Bronchial epithelial cell (primary cell): Measurements from ENCODE around the gene RENBP. TPM values are rescaled to one million over a fixed set of nuclear protein-coding genes. Genes with fewer than 3 reads are reported as not detected.

Experiments used
- DNase-seq: peaks from one replicate; pipeline ENCODE4 v3.0.0-alpha.2; 2010; ENCODE audit warnings: low read depth
- FAIRE-seq: peaks from 2 replicates; lab custom pipeline; 2011; peaks lifted over from hg19 to GRCh38; lab: Jason Lieb, UNC
- H3K27me3 ChIP-seq: 2 replicates; pipeline ENCODE4 v1.5.1; 2011; ENCODE audit warnings: low read length; ENCODE audit not compliant: control insufficient read depth, insufficient read depth
- H3K36me3 ChIP-seq: 2 replicates; pipeline ENCODE4 v1.5.1; 2011; ENCODE audit warnings: low read length; ENCODE audit not compliant: control insufficient read depth, insufficient read depth
- H3K4me3 ChIP-seq: 2 replicates; pipeline ENCODE4 v1.5.1; 2011; ENCODE audit warnings: mild to moderate bottlenecking, low read depth, low read length, control low read depth
- CTCF ChIP-seq: IDR thresholded peaks from 2 replicates; pipeline ENCODE4 v1.5.1; 2011; ENCODE audit warnings: mild to moderate bottlenecking, moderate library complexity, low read length, control low read depth, inconsistent platforms; ENCODE audit not compliant: insufficient read depth, severe bottlenecking
- total RNA-seq: library from RNA; depleted of rRNA; stranded (reverse); fragments of >200 nt; gene quantifications from 2 replicates; pipeline ENCODE4 v1.2.1, GENCODE V29; 2014

RENBP gene
- total RNA-seq, 1 donor from 2014 or later: 10.3 TPM

GRCh38 chrX:153969125-153969903, 24.9 kb upstream of the RENBP start:
- Histone ChIP-seq H3K4me3 (peak overlapping the region; percentile 80), H3K36me3 (peaks cover 2% of the 10 kb centered on the region), H3K27me3 (no peaks in the 10 kb centered on the region)
- FAIRE-seq (no peak), DNase-seq (no peak)
- no peak for TF ChIP-seq CTCF

GRCh38 chrX:153968754-153969124, 24.3 kb upstream of the RENBP start:
- no peak for TF ChIP-seq CTCF
- H3K27me3 ChIP-seq: no peaks in the 10 kb centered on the region
- no peak for FAIRE-seq
- no peak for DNase-seq
- no peak overlapping the region for H3K4me3 ChIP-seq
- peaks cover 2% of the 10 kb centered on the region for H3K36me3 ChIP-seq

GRCh38 chrX:153968255-153968654, 23.8 kb upstream of the RENBP start:
- DNase-seq (no peak), FAIRE-seq (no peak)
- TF ChIP-seq CTCF: no peak
- no peak overlapping the region for H3K4me3 ChIP-seq
- H3K27me3 ChIP-seq: no peaks in the 10 kb centered on the region
- H3K36me3 ChIP-seq: peaks cover 2% of the 10 kb centered on the region

GRCh38 chrX:153967536-153968224, 23.2 kb upstream of the RENBP start:
- Histone ChIP-seq H3K4me3 (no peak overlapping the region), H3K36me3 (peaks cover 3% of the 10 kb centered on the region), H3K27me3 (no peaks in the 10 kb centered on the region)
- DNase-seq (no peak), FAIRE-seq (no peak)
- no peak for TF ChIP-seq CTCF

GRCh38 chrX:153966841-153967535, 22.5 kb upstream of the RENBP start:
- FAIRE-seq (peak; percentile 18), DNase-seq (no peak)
- Histone ChIP-seq H3K27me3 (no peaks in the 10 kb centered on the region), H3K4me3 (no peak overlapping the region), H3K36me3 (peaks cover 6% of the 10 kb centered on the region)
- no peak for TF ChIP-seq CTCF
